SK-N-MC (cell line): Measurements from ENCODE around the gene HUNK.

Source experiments
- EZH2 ChIP-seq: fragments of 200-600 bp; sonication (generic); IDR thresholded peaks from one replicate; pipeline ENCODE4 v1.6.1; 2017; ENCODE audit warnings: antibody characterized with exemption
- POLR2AphosphoS5 ChIP-seq: IDR thresholded peaks from 2 replicates; pipeline ENCODE4 v1.6.1; 2012; ENCODE audit warnings: mild to moderate bottlenecking, low read depth, low read length, borderline replicate concordance

- no peak for TF ChIP-seq EZH2
- TF ChIP-seq POLR2AphosphoS5, result no peak
Measured at GRCh38 chr21:31888936-31889371, 16.1 kb downstream of the HUNK start.
